Measurements from ENCODE around the gene KIAA0930. TPM values are rescaled to one million over a fixed set of nuclear protein-coding genes. Genes with fewer than 3 reads are reported as not detected.

Gene KIAA0930
- total RNA-seq, 1 donor from 2014 or later, result 107 TPM

- Histone ChIP-seq H4K20me1 (ENCODE audit: insufficient read depth, low read length) (no peaks in the 10 kb centered on the region), H3K27me3 (ENCODE audit: insufficient read depth, low read length) (no peaks in the 10 kb centered on the region), H3K4me3 (ENCODE audit: insufficient read depth, low read depth, low read length) (no peak overlapping the region), H3K4me1 (ENCODE audit: insufficient read depth, low read length) (no peaks in the 10 kb centered on the region), H3K79me2 (ENCODE audit: insufficient read depth, low read length) (no peaks in the 10 kb centered on the region), H3K27ac (ENCODE audit: low read depth, low read length) (no peak overlapping the region), H3K9ac (ENCODE audit: low read length) (no peak overlapping the region), H3K9me3 (ENCODE audit: insufficient read depth, low read depth, low read length) (no peaks in the 10 kb centered on the region), H3K4me2 (ENCODE audit: low read length) (no peak overlapping the region), H3K36me3 (ENCODE audit: insufficient read depth, low read length) (no peaks in the 10 kb centered on the region), H2AFZ (ENCODE audit: low read depth, low read length) (no peak overlapping the region)
- Mint-ChIP-seq H3K4me1 (ENCODE audit: low read depth, unreplicated experiment) (no peaks in the 10 kb centered on the region), H3K27ac (ENCODE audit: unreplicated experiment) (no peak overlapping the region), H3K4me3 (ENCODE audit: unreplicated experiment) (no peak overlapping the region), H3K36me3 (ENCODE audit: low read depth, unreplicated experiment) (no peaks in the 10 kb centered on the region), H3K27me3 (ENCODE audit: low read depth, unreplicated experiment) (no peaks in the 10 kb centered on the region), H3K9me3 (ENCODE audit: unreplicated experiment) (no peaks in the 10 kb centered on the region)
- TF ChIP-seq CTCF (IDR thresholded peaks at IDR 0.05; ENCODE audit: insufficient read depth, low read depth, low read length), result no peak
- no peak for TF ChIP-seq EZH2 (IDR thresholded peaks at IDR 0.05; ENCODE audit: insufficient read depth, low read length)
- DNase-seq (ENCODE audit: low read depth), result no peak
- FAIRE-seq, result no peak
Measured at GRCh38 chr22:45144916-45145315, 95.8 kb downstream of the KIAA0930 start.

- H4K20me1 ChIP-seq (ENCODE audit: insufficient read depth, low read length), result no peaks in the 10 kb centered on the region
- no peaks in the 10 kb centered on the region for H3K9me3 ChIP-seq (ENCODE audit: insufficient read depth, low read depth, low read length)
- Mint-ChIP-seq H3K27me3 (ENCODE audit: low read depth, unreplicated experiment) (no peaks in the 10 kb centered on the region), H3K4me1 (ENCODE audit: low read depth, unreplicated experiment) (no peaks in the 10 kb centered on the region), H3K9me3 (ENCODE audit: unreplicated experiment) (no peaks in the 10 kb centered on the region), H3K4me3 (ENCODE audit: unreplicated experiment) (no peak overlapping the region), H3K36me3 (ENCODE audit: low read depth, unreplicated experiment) (peaks cover 2% of the 10 kb centered on the region), H3K27ac (ENCODE audit: unreplicated experiment) (no peak overlapping the region)
- no peaks in the 10 kb centered on the region for H3K4me1 ChIP-seq (ENCODE audit: insufficient read depth, low read length)
- no peak overlapping the region for H2AFZ ChIP-seq (ENCODE audit: low read depth, low read length)
- no peak for DNase-seq (ENCODE audit: low read depth)
- no peak overlapping the region for H3K4me2 ChIP-seq (ENCODE audit: low read length)
- no peak overlapping the region for H3K9ac ChIP-seq (ENCODE audit: low read length)
- no peak overlapping the region for H3K4me3 ChIP-seq (ENCODE audit: insufficient read depth, low read depth, low read length)
- no peak for TF ChIP-seq CTCF (IDR thresholded peaks at IDR 0.05; ENCODE audit: insufficient read depth, low read depth, low read length)
- TF ChIP-seq EZH2 (IDR thresholded peaks at IDR 0.05; ENCODE audit: insufficient read depth, low read length), result no peak
- no peak for FAIRE-seq
- no peaks in the 10 kb centered on the region for H3K79me2 ChIP-seq (ENCODE audit: insufficient read depth, low read length)
- H3K27me3 ChIP-seq (ENCODE audit: insufficient read depth, low read length), result no peaks in the 10 kb centered on the region
- H3K27ac ChIP-seq (ENCODE audit: low read depth, low read length), result no peak overlapping the region
- H3K36me3 ChIP-seq (ENCODE audit: insufficient read depth, low read length), result no peaks in the 10 kb centered on the region
Measured at GRCh38 chr22:45142376-45142775, 98.3 kb downstream of the KIAA0930 start.

Small RNAs within 50 kb of the gene (microRNA-seq; reads per million reads assigned to microRNA genes)
- gene MIR1249, result 97.7 reads per million, percentile 66 among the genes with 10 or more reads in this experiment

Other genes with a start within 250 kb of the KIAA0930 start
- 6.0 and 6.3 TPM in 2 replicates for gene PHF21B, start 230.9 kb downstream of the KIAA0930 start, total RNA-seq
- 49.6 and 56.4 TPM in 2 replicates for gene NUP50, start 77.0 kb downstream of the KIAA0930 start, total RNA-seq
- not detected in 2 replicates for gene UPK3A, start 44.1 kb upstream of the KIAA0930 start, total RNA-seq
- gene FAM118A, start 69.0 kb upstream of the KIAA0930 start, total RNA-seq, result 18.3 and 18.7 TPM in 2 replicates
- not detected in 2 replicates for gene SMC1B, start 172.7 kb upstream of the KIAA0930 start, total RNA-seq
- not detected in 2 replicates for gene RIBC2, start 172.8 kb upstream of the KIAA0930 start, total RNA-seq

Data from astrocyte (in vitro differentiated cells and primary cell).